HCT116 (cell line): Measurements from ENCODE around the gene SLC23A3. TPM values are rescaled to one million over a fixed set of nuclear protein-coding genes. Genes with fewer than 3 reads are reported as not detected.

Source experiments
- ATAC-seq: fragments of 200-7000 bp; cut with Tn5 transposase; 2 replicates; pipeline ENCODE4 v1.9.1; 2020; ENCODE audit warnings: mild to moderate bottlenecking, moderate library complexity
- BruUV-seq: library from RNA; stranded (reverse); fragments of 400-500 nt; replicated peaks from 2 replicates; lab custom pipeline; 2021; lab: Mats Ljungman, UMichigan
- CTCF ChIA-PET: fragments of 300-600 bp; sonication (Branson Sonifier 250); formaldehyde crosslinking; loops from one replicate; lab custom pipeline; 2021; ENCODE audit warnings: antibody characterized with exemption; lab: Charles Lee
- POLR2A ChIA-PET: fragments of 300-600, 350-600 bp; sonication (Branson Sonifier 250); formaldehyde crosslinking; loops from one replicate; lab custom pipeline; 2021; ENCODE audit warnings: antibody characterized with exemption; lab: Charles Lee
- RAD21 ChIA-PET, 2 experiments: fragments of 300-600 bp; sonication (Branson Sonifier 250); formaldehyde crosslinking; loops; one replicate each; lab custom pipeline; 2023; ENCODE audit warnings: low total read pairs in 2 of 2; ENCODE audit not compliant: uncharacterized antibody in 2 of 2, unreplicated experiment in 2 of 2, low non-redundant PET in 1 of 2; lab: Charles Lee
- DNase-seq: peaks from one replicate; pipeline ENCODE4 v3.0.0-alpha.2; 2010; ENCODE audit warnings: low read depth, low spot score
- H2AFZ ChIP-seq: fragments of 200-600 bp; shearing (Covaris generic), sonication (generic); 2 replicates; pipeline ENCODE4 v1.6.1; 2017; ENCODE audit warnings: low read depth, mixed run types, mixed read lengths, antibody characterized with exemption, low read length; ENCODE audit not compliant: poor library complexity, severe bottlenecking
- H3K27ac ChIP-seq: 2 replicates; pipeline ENCODE4 v1.5.1; 2012; ENCODE audit warnings: low read depth, low read length
- H3K27me3 ChIP-seq: fragments of 200-600 bp; sonication (generic); 2 replicates; pipeline ENCODE4 v1.6.1; 2016; ENCODE audit warnings: mixed run types, low read length, mixed read lengths; ENCODE audit not compliant: insufficient read depth
- H3K36me3 ChIP-seq, 2 experiments: fragments of 200-500 bp in 1 of 2; fragments of 200-600 bp in 1 of 2; sonication (Bioruptor generic) in 1 of 2; sonication (generic) in 1 of 2; 2 replicates each; pipeline versions ENCODE4 v1.5.1 to v1.6.1; 2014 to 2016; ENCODE audit warnings: low read length in 2 of 2, inconsistent platforms in 1 of 2, mixed read lengths in 1 of 2, mixed run types in 1 of 2; ENCODE audit not compliant: insufficient read depth in 2 of 2, control insufficient read depth in 1 of 2
- H3K4me1 ChIP-seq, 2 experiments: fragments of 200-600 bp in 1 of 2; sonication (generic) in 1 of 2; 2 replicates each; pipeline versions ENCODE4 v1.5.1 to v1.6.1; 2012 to 2017; ENCODE audit warnings: low read length in 2 of 2, inconsistent platforms in 1 of 2, mild to moderate bottlenecking in 1 of 2, mixed read lengths in 1 of 2, mixed run types in 1 of 2, moderate library complexity in 1 of 2; ENCODE audit not compliant: insufficient read depth in 2 of 2, control insufficient read depth in 1 of 2
- H3K4me2 ChIP-seq: fragments of 200-600 bp; sonication (generic); 2 replicates; pipeline ENCODE4 v1.6.1; 2017; ENCODE audit warnings: mixed run types, low read length, mixed read lengths
- H3K4me3 ChIP-seq, 2 experiments: fragments of 200-600 bp in 1 of 2; sonication (generic) in 1 of 2; replicated peaks in 1 of 2; 2 replicates each; pipeline ENCODE4 v1.5.1; 2011 to 2016; ENCODE audit warnings: low read length in 2 of 2, control low read depth in 1 of 2, low read depth in 1 of 2, mild to moderate bottlenecking in 1 of 2, mixed read lengths in 1 of 2, mixed run types in 1 of 2
- H3K79me2 ChIP-seq: fragments of 200-600 bp; sonication (generic); 2 replicates; pipeline ENCODE4 v1.6.1; 2017; ENCODE audit warnings: mild to moderate bottlenecking, mixed run types, low read length, moderate library complexity, mixed read lengths; ENCODE audit not compliant: insufficient read depth
- H3K9ac ChIP-seq: fragments of 200-600 bp; sonication (generic); 2 replicates; pipeline ENCODE4 v1.6.1; 2016; ENCODE audit warnings: low read length, mixed read lengths
- H3K9me2 ChIP-seq: fragments of 200-600 bp; sonication (generic), shearing (Covaris generic); 2 replicates; pipeline ENCODE4 v1.6.1; 2017; ENCODE audit warnings: mixed run types, mild to moderate bottlenecking, moderate library complexity; ENCODE audit not compliant: insufficient read depth
- H3K9me3 ChIP-seq, 2 experiments: fragments of 200-500 bp in 1 of 2; fragments of 200-600 bp in 1 of 2; sonication (Bioruptor generic) in 1 of 2; sonication (generic) in 1 of 2; 2 replicates each; pipeline ENCODE4 v1.6.1; 2014 to 2017; ENCODE audit warnings: low read length in 2 of 2, mixed read lengths in 2 of 2, inconsistent platforms in 1 of 2, low read depth in 1 of 2, mild to moderate bottlenecking in 1 of 2, mixed run types in 1 of 2, moderate library complexity in 1 of 2; ENCODE audit not compliant: control insufficient read depth in 1 of 2, insufficient read depth in 1 of 2
- H4K20me1 ChIP-seq: fragments of 200-600 bp; sonication (generic), shearing (Covaris generic); 2 replicates; pipeline ENCODE4 v1.6.1; 2017; ENCODE audit warnings: mixed run types, mild to moderate bottlenecking, moderate library complexity; ENCODE audit not compliant: insufficient read depth
- CBX3 ChIP-seq: IDR thresholded peaks from 2 replicates; pipeline ENCODE4 v1.6.1; 2012; ENCODE audit warnings: low read depth
- CEBPB ChIP-seq: IDR thresholded peaks from 2 replicates; pipeline ENCODE4 v1.6.1; 2012; ENCODE audit warnings: low read depth
- CTCF ChIP-seq, 3 experiments: fragments of 200-600 bp in 1 of 3; sonication (generic) in 1 of 3; IDR thresholded peaks in 2 of 3; conservative IDR thresholded peaks in 1 of 3; 2 replicates each; pipeline ENCODE4 v1.5.1; 2012 to 2017; ENCODE audit warnings: low read depth in 2 of 3, low read length in 2 of 3, antibody characterized with exemption in 1 of 3, borderline replicate concordance in 1 of 3, control low read depth in 1 of 3, mild to moderate bottlenecking in 1 of 3, mixed read lengths in 1 of 3, mixed run types in 1 of 3, moderate library complexity in 1 of 3; ENCODE audit not compliant: insufficient read depth in 1 of 3
- EGR1 ChIP-seq: IDR thresholded peaks from 2 replicates; pipeline ENCODE4 v1.6.1; 2012; ENCODE audit warnings: low read depth
- EZH2 ChIP-seq: fragments of 200-600 bp; sonication (generic); IDR thresholded peaks from 2 replicates; pipeline ENCODE4 v1.6.1; 2017; ENCODE audit warnings: antibody characterized with exemption, mixed run types
- EZH2phosphoT487 ChIP-seq: fragments of 200-600 bp; IDR thresholded peaks from 2 replicates; pipeline ENCODE4 v1.6.1; 2018; ENCODE audit warnings: antibody characterized with exemption, borderline replicate concordance
- FOSL1 ChIP-seq: IDR thresholded peaks from 2 replicates; pipeline ENCODE4 v1.6.1; 2012; ENCODE audit warnings: low read depth
- JUND ChIP-seq: IDR thresholded peaks from 2 replicates; pipeline ENCODE4 v1.6.1; 2012
- POLR2A ChIP-seq: IDR thresholded peaks from 2 replicates; pipeline ENCODE4 v1.7.0; 2011; ENCODE audit warnings: borderline replicate concordance; ENCODE audit not compliant: insufficient read depth, insufficient read length; ENCODE audit errors: extremely low read depth
- RAD21 ChIP-seq: IDR thresholded peaks from 2 replicates; pipeline ENCODE4 v1.6.1; 2012; ENCODE audit warnings: low read depth, mild to moderate bottlenecking
- REST ChIP-seq: IDR thresholded peaks from 2 replicates; pipeline ENCODE4 v1.6.1; 2012; ENCODE audit warnings: low read depth
- SIN3A ChIP-seq: IDR thresholded peaks from 2 replicates; pipeline ENCODE4 v1.6.1; 2012; ENCODE audit warnings: low read depth
- SRF ChIP-seq: IDR thresholded peaks from 2 replicates; pipeline ENCODE4 v1.6.1; 2012; ENCODE audit warnings: low read depth
- TCF7L2 ChIP-seq: IDR thresholded peaks from 2 replicates; pipeline ENCODE4 v1.7.0; 2011; ENCODE audit warnings: borderline replicate concordance, inconsistent platforms; ENCODE audit not compliant: insufficient read depth, insufficient read length; ENCODE audit errors: extremely low read depth
- YY1 ChIP-seq: IDR thresholded peaks from 2 replicates; pipeline ENCODE4 v1.6.1; 2011; ENCODE audit warnings: low read length, low read depth, moderate library complexity, mild to moderate bottlenecking; ENCODE audit not compliant: insufficient replicate concordance; ENCODE audit errors: extremely low read depth
- ZBTB33 ChIP-seq: IDR thresholded peaks from 2 replicates; pipeline ENCODE4 v1.6.1; 2011; ENCODE audit warnings: mild to moderate bottlenecking, low read length, moderate library complexity; ENCODE audit not compliant: insufficient replicate concordance; ENCODE audit errors: extremely low read depth
- ZFX ChIP-seq: fragments of 450-650 bp; IDR thresholded peaks from 2 replicates; pipeline ENCODE4 v1.6.1; 2017
- ZNF274 ChIP-seq: fragments of 200-500 bp; sonication (Bioruptor generic); IDR thresholded peaks from 2 replicates; pipeline ENCODE4 v1.6.1; 2014; ENCODE audit warnings: mild to moderate bottlenecking, low read depth, low read length, inconsistent platforms
- intact Hi-C: fragments of 100-400 bp; cut with micrococcal nuclease; formaldehyde crosslinking; loops from 2 replicates; pipeline ENCODE4 v1.10.0; 2022
- total RNA-seq: library from RNA; stranded (reverse); gene quantifications from one replicate; pipeline ENCODE4 v1.2.1, GENCODE V29; 2021; ENCODE audit not compliant: unreplicated experiment
- TF ChIP-seq, protein P1 (sequence below): IDR thresholded peaks from 2 replicates; pipeline ENCODE4 v1.6.1; 2012

Gene SLC23A3
- total RNA-seq, 1 experiment from 2014 or later, result 4.8 TPM

GRCh38 chr2:219207134-219207883 is 37.5 kb upstream of the SLC23A3 start:
- H3K27ac ChIP-seq, result peak overlapping the region; percentile 68
- peak; percentile 5 for ATAC-seq
- no peaks in the 10 kb centered on the region for H4K20me1 ChIP-seq
- H3K36me3 ChIP-seq, result peaks cover 10 to 13% of the 10 kb centered on the region in 2 experiments; a peak in 3 of 4 replicates
- H3K9me3 ChIP-seq, result peaks cover 0 to 9% of the 10 kb centered on the region in 2 experiments; a peak in 2 of 4 replicates
- H3K4me2 ChIP-seq, result peak overlapping the region; percentile 94
- BruUV-seq, result TSS peak; percentile 83
- H3K9me2 ChIP-seq, result no peaks in the 10 kb centered on the region
- intact Hi-C loops, result loop anchor here (2.0 kb wide), 1 partner anchor 31 kb away; the partner anchor contains the start of gene CNPPD1
- DNase-seq, result no peak
- peak overlapping the region; percentile 77 for H3K9ac ChIP-seq
- no peak overlapping the region for H2AFZ ChIP-seq
- H3K79me2 ChIP-seq, result no peaks in the 10 kb centered on the region
- CTCF ChIA-PET, result interaction anchor here (1.1 to 1.7 kb wide), 2 partner anchors 11 to 15 kb away, joined by 4 to 5 read pairs; partner anchors contain the start of gene ABCB6
- H3K27me3 ChIP-seq, result no peaks in the 10 kb centered on the region
- peak overlapping the region; percentile 67 for H3K4me3 ChIP-seq
- H3K4me1 ChIP-seq, result peaks cover 11 to 17% of the 10 kb centered on the region in 2 experiments
- POLR2A ChIA-PET, result interaction anchor here (0.8 to 2.2 kb wide), 4 partner anchors 10 to 42 kb away, joined by 4 to 18 read pairs (median 8); partner anchors contain the start of genes ANKZF1 and ATG9A
- RAD21 ChIA-PET, result interaction anchor here in 1 of 2 experiments (0.6 kb wide), 1 partner anchor 8 kb away, joined by 9 read pairs; no protein-coding TSS in a partner anchor
- no peak for TF ChIP-seq SRF
- no peak for TF ChIP-seq YY1
- no peak for TF ChIP-seq REST
- no peak for TF ChIP-seq EZH2
- TF ChIP-seq ZFX, result no peak
- no peak for TF ChIP-seq SIN3A
- TF ChIP-seq CTCF (IDR thresholded peaks at IDR 0.05 in 2 of 3, conservative IDR thresholded peaks at IDR 0.05 in 1 of 3; ENCODE audit: borderline replicate concordance in 1 of 3, insufficient read depth in 1 of 3, low read depth in 2 of 3, low read length in 2 of 3), result no peak
- TF ChIP-seq ZBTB33, result no peak
- TF ChIP-seq TCF7L2, result no peak
- TF ChIP-seq CBX3, result no peak
- no peak for TF ChIP-seq POLR2A
- TF ChIP-seq, protein P1, sequence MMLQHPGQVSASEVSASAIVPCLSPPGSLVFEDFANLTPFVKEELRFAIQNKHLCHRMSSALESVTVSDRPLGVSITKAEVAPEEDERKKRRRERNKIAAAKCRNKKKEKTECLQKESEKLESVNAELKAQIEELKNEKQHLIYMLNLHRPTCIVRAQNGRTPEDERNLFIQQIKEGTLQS, result no peak
- no peak for TF ChIP-seq EZH2phosphoT487
- no peak for TF ChIP-seq ZNF274
- no peak for TF ChIP-seq RAD21
- no peak for TF ChIP-seq EGR1
- no peak for TF ChIP-seq JUND
- TF ChIP-seq FOSL1, result no peak
- no peak for TF ChIP-seq CEBPB
